Sigmoid colon (tissue), 7 donors: ENCODE measurements around the gene NPAS2. TPM values are rescaled to one million over a fixed set of nuclear protein-coding genes. Genes with fewer than 3 reads are reported as not detected.

Experiments
- DNase-seq: peaks from one replicate; pipeline ENCODE4 v3.0.0-alpha.2; 2019
- H3K27ac ChIP-seq, 4 donors: fragments of 200-600 bp; sonication (generic); one replicate each; pipeline ENCODE4 v1.5.1; 2016 to 2019; ENCODE audit warnings: mild to moderate bottlenecking in 1 of 4
- H3K27me3 ChIP-seq, 3 donors: fragments of 200-600 bp; sonication (generic); one replicate each; pipeline ENCODE4 v1.5.1; 2019; ENCODE audit warnings: mild to moderate bottlenecking in 1 of 3
- H3K36me3 ChIP-seq, 4 donors: fragments of 200-600 bp; sonication (generic); one replicate each; pipeline ENCODE4 v1.5.1; 2016 to 2019
- H3K4me1 ChIP-seq, 4 donors: fragments of 200-600 bp; sonication (generic); one replicate each; pipeline ENCODE4 v1.5.1; 2017 to 2019
- H3K4me3 ChIP-seq, 4 donors: fragments of 200-600 bp; sonication (generic); one replicate each; pipeline ENCODE4 v1.5.1; 2017 to 2019; ENCODE audit warnings: mild to moderate bottlenecking in 2 of 4, moderate library complexity in 1 of 4
- H3K9me3 ChIP-seq, 4 donors: fragments of 200-600 bp in 3 of 4; sonication (generic) in 3 of 4; one replicate each; pipeline versions ENCODE4 v1.5.1 to v1.6.1; 2013 to 2019
- CTCF ChIP-seq, 4 experiments: fragments of 450-650 bp in 3 of 4; fragments of 200-600 bp in 1 of 4; IDR thresholded peaks; one replicate each; pipeline ENCODE4 v1.5.1; 2016 to 2019; ENCODE audit warnings: antibody characterized with exemption in 4 of 4, mild to moderate bottlenecking in 3 of 4, moderate library complexity in 2 of 4
- EP300 ChIP-seq, 4 donors: sonication (generic); formaldehyde crosslinking; IDR thresholded peaks; one replicate each; pipeline ENCODE4 v1.6.1; 2017; ENCODE audit warnings: antibody characterized with exemption in 4 of 4
- POLR2A ChIP-seq, 2 donors: fragments of 450-650 bp; IDR thresholded peaks; one replicate each; pipeline ENCODE4 v1.6.1; 2016; ENCODE audit warnings: antibody characterized with exemption in 2 of 2, mild to moderate bottlenecking in 2 of 2, moderate library complexity in 2 of 2
- POLR2AphosphoS5 ChIP-seq, 4 donors: sonication (generic); formaldehyde crosslinking; IDR thresholded peaks; one replicate each; pipeline ENCODE4 v1.6.1; 2017; ENCODE audit warnings: antibody characterized with exemption in 4 of 4
- WGBS, 2 donors: extraction: QIAGEN DNeasy Blood & Tissue Kit; methylation state at CpG; one replicate each; pipeline ENCODE4 v1.1.7; 2013; 5-methylcytosine and 5-hydroxymethylcytosine counted together
- intact Hi-C: fragments of 100-400 bp; cut with DNase I; formaldehyde crosslinking; loops from one replicate; pipeline ENCODE4 v1.15.1; 2023
- polyA plus RNA-seq, 3 donors: library from polyadenylated mRNA; stranded (reverse); fragments of 200-250 nt; gene quantifications; one replicate each; pipeline ENCODE4 v1.2.3, GENCODE V29; 2013
- total RNA-seq, 4 donors: library from RNA; depleted of rRNA; stranded (reverse); fragments of >200 nt; gene quantifications; one replicate each; pipeline ENCODE4 v1.1.0, GENCODE V29; 2016
- donor health status: healthy with polysubstance abuse.
- donor health status: Bipolar disorder and iron deficiency.
- donor health status: healthy.

NPAS2 gene
- total and polyA plus RNA-seq, 7 donors, result 14.2 to 53.9 (median 23.2) TPM

- Histone ChIP-seq H3K9me3 (no peaks in the 10 kb centered on the region), H3K36me3 (peaks cover 0 to 18% (median 2%) of the 10 kb centered on the region in 4 donors), H3K27ac (no peak overlapping the region), H3K4me3 (no peak overlapping the region), H3K4me1 (peaks cover 0 to 11% (median 0%) of the 10 kb centered on the region in 4 donors), H3K27me3 (no peaks in the 10 kb centered on the region)
- DNase-seq, result no peak
- intact Hi-C loops, result no loop called here
- 88 to 90% methylated on average over 15 of the region's 15 CpGs for WGBS, 2 donors
- no peak for TF ChIP-seq POLR2A (IDR thresholded peaks at IDR 0.05)
- no peak for TF ChIP-seq POLR2AphosphoS5 (IDR thresholded peaks at IDR 0.05)
- TF ChIP-seq EP300 (IDR thresholded peaks at IDR 0.05), result no peak
- TF ChIP-seq CTCF (IDR thresholded peaks at IDR 0.05), result no peak
These were observed 207.1 kb downstream of the NPAS2 start for GRCh38 chr2:101026923-101027469.

- no peaks in the 10 kb centered on the region for H3K9me3 ChIP-seq
- intact Hi-C loops, result no loop called here
- H3K27me3 ChIP-seq, result no peaks in the 10 kb centered on the region
- TF ChIP-seq CTCF (IDR thresholded peaks at IDR 0.05), result no peak
- no peak for TF ChIP-seq POLR2AphosphoS5 (IDR thresholded peaks at IDR 0.05)
- no peak for TF ChIP-seq POLR2A (IDR thresholded peaks at IDR 0.05)
- TF ChIP-seq EP300 (IDR thresholded peaks at IDR 0.05), result no peak
- no peak overlapping the region for H3K27ac ChIP-seq
- no peak for DNase-seq
- H3K36me3 ChIP-seq, result peaks cover 0 to 14% (median 2%) of the 10 kb centered on the region in 4 donors
- H3K4me3 ChIP-seq, result no peak overlapping the region
- peaks cover 0 to 11% (median 0%) of the 10 kb centered on the region in 4 donors for H3K4me1 ChIP-seq
- WGBS, 2 donors, result 95 to 98% methylated on average over 8 of the region's 8 CpGs
These were observed 207.9 kb downstream of the NPAS2 start for GRCh38 chr2:101027852-101028251.

- Histone ChIP-seq H3K9me3 (no peaks in the 10 kb centered on the region), H3K27me3 (no peaks in the 10 kb centered on the region), H3K36me3 (peaks cover 0 to 39% (median 8%) of the 10 kb centered on the region in 4 donors), H3K4me3 (no peak overlapping the region), H3K4me1 (peaks cover 0 to 11% (median 0%) of the 10 kb centered on the region in 4 donors), H3K27ac (no peak overlapping the region)
- TF ChIP-seq EP300 (IDR thresholded peaks at IDR 0.05) (no peak), POLR2A (IDR thresholded peaks at IDR 0.05) (no peak), CTCF (IDR thresholded peaks at IDR 0.05) (no peak), POLR2AphosphoS5 (IDR thresholded peaks at IDR 0.05) (no peak)
- WGBS, 2 donors, result 80 to 83% methylated on average over 10 of the region's 10 CpGs
- intact Hi-C loops, result no loop called here
- no peak for DNase-seq
These were observed 211.1 kb downstream of the NPAS2 start for GRCh38 chr2:101030866-101031554.

- 91% methylated on average over 15 of the region's 15 CpGs for WGBS, 2 donors
- H3K4me3 ChIP-seq, result no peak overlapping the region
- peaks cover 0 to 11% (median 0%) of the 10 kb centered on the region in 4 donors for H3K4me1 ChIP-seq
- H3K36me3 ChIP-seq, result peaks cover 0 to 30% (median 6%) of the 10 kb centered on the region in 4 donors
- no peaks in the 10 kb centered on the region for H3K27me3 ChIP-seq
- no peak for TF ChIP-seq EP300 (IDR thresholded peaks at IDR 0.05)
- no peak for TF ChIP-seq POLR2AphosphoS5 (IDR thresholded peaks at IDR 0.05)
- no peak for TF ChIP-seq CTCF (IDR thresholded peaks at IDR 0.05)
- intact Hi-C loops, result no loop called here
- no peak for DNase-seq
- no peak overlapping the region for H3K27ac ChIP-seq
- no peaks in the 10 kb centered on the region for H3K9me3 ChIP-seq
These were observed 212.3 kb downstream of the NPAS2 start for GRCh38 chr2:101032084-101032776.
